IPS DF 4.7 (cell line): ENCODE data around the gene BRD7.
"Not testable (repeated sequence)": the region's sequence is repeated elsewhere in the genome, so short reads cannot be mapped to it uniquely, and the experiment has no call there.

Source experiments
- DNase-seq: peaks from one replicate; pipeline ENCODE4 v3.0.0-alpha.2; 2013; ENCODE audit warnings: low spot score; ENCODE audit errors: extremely low read depth

BRD7 gene

GRCh38 chr16:50359626-50360025 lies 9.2 kb downstream of the BRD7 start:
- DNase-seq = no peak

GRCh38 chr16:50354629-50355456 lies 13.9 kb downstream of the BRD7 start:
- no peak for DNase-seq

GRCh38 chr16:50354082-50354481 lies 14.7 kb downstream of the BRD7 start:
- no peak for DNase-seq

- no peak for DNase-seq
Observed at GRCh38 chr16:50351952-50352351, 16.8 kb downstream of the BRD7 start.

GRCh38 chr16:50351116-50351515 lies 17.7 kb downstream of the BRD7 start:
- DNase-seq = no peak

- not testable (repeated sequence) for DNase-seq
Observed at GRCh38 chr16:50345210-50345609, 23.6 kb downstream of the BRD7 start.

GRCh38 chr16:50343566-50343965 lies 25.2 kb downstream of the BRD7 start:
- DNase-seq = not testable (repeated sequence)

- no peak for DNase-seq
Observed at GRCh38 chr16:50340578-50340977, 28.2 kb downstream of the BRD7 start.

GRCh38 chr16:50338371-50339231 lies 30.2 kb downstream of the BRD7 start:
- no peak for DNase-seq

- DNase-seq = no peak
Observed at GRCh38 chr16:50336884-50337283, 31.9 kb downstream of the BRD7 start.

- no peak for DNase-seq
Observed at GRCh38 chr16:50335196-50335958, 33.4 kb downstream of the BRD7 start.

- DNase-seq = no peak
Observed at GRCh38 chr16:50334106-50334975, 34.4 kb downstream of the BRD7 start.

- no peak for DNase-seq
Observed at GRCh38 chr16:50332599-50332998, 36.2 kb downstream of the BRD7 start.

- no peak for DNase-seq
Observed at GRCh38 chr16:50331570-50331969, 37.2 kb downstream of the BRD7 start.

- no peak for DNase-seq
Observed at GRCh38 chr16:50329446-50330189, 39.2 kb downstream of the BRD7 start.

- DNase-seq = no peak
Observed at GRCh38 chr16:50326835-50327465, 41.8 kb downstream of the BRD7 start.

- no peak for DNase-seq
Observed at GRCh38 chr16:50326264-50326663, 42.5 kb downstream of the BRD7 start.

GRCh38 chr16:50324345-50324744 lies 44.4 kb downstream of the BRD7 start:
- DNase-seq = no peak

GRCh38 chr16:50323335-50324011 lies 45.3 kb downstream of the BRD7 start:
- no peak for DNase-seq
